H1 (cell line): ENCODE measurements around the gene ZNF212. TPM values are rescaled to one million over a fixed set of nuclear protein-coding genes. Genes with fewer than 3 reads are reported as not detected.

Experiments used
- CTCF ChIA-PET: fragments of 300-600 bp; sonication (Branson Sonifier 250); formaldehyde crosslinking; loops from one replicate; lab custom pipeline; 2021; ENCODE audit not compliant: partially characterized antibody; lab: Charles Lee
- POLR2A ChIA-PET: fragments of 300-600 bp; sonication (Branson Sonifier 250); formaldehyde crosslinking; loops from one replicate; lab custom pipeline; 2021; ENCODE audit warnings: inconsistent platforms; ENCODE audit not compliant: partially characterized antibody; lab: Charles Lee
- DNase-seq, 2 experiments: peaks; one replicate each; pipeline versions ENCODE4 v3.0.0 to v3.0.0-alpha.2; 2010 to 2022; ENCODE audit warnings: low spot score in 2 of 2, low read depth in 1 of 2, mixed read lengths in 1 of 2
- FAIRE-seq: peaks from 2 replicates; lab custom pipeline; 2011; peaks lifted over from hg19 to GRCh38; lab: Jason Lieb, UNC
- H2AFZ ChIP-seq: 2 replicates; pipeline ENCODE4 v1.8.1; 2012; ENCODE audit warnings: low read length, inconsistent platforms
- H2AK5ac ChIP-seq: 2 replicates; pipeline ENCODE4 v1.6.1; 2013; ENCODE audit warnings: low read depth, low read length
- H2BK120ac ChIP-seq: replicated peaks from 2 replicates; pipeline ENCODE3; 2013; ENCODE audit warnings: low read depth, low read length, inconsistent platforms
- H2BK12ac ChIP-seq: 2 replicates; pipeline ENCODE4 v1.6.1; 2013; ENCODE audit warnings: low read depth, low read length
- H2BK15ac ChIP-seq: 2 replicates; pipeline ENCODE4 v1.6.1; 2013; ENCODE audit warnings: low read length
- H2BK20ac ChIP-seq: 2 replicates; pipeline ENCODE4 v1.6.1; 2013; ENCODE audit warnings: low read length
- H2BK5ac ChIP-seq: 2 replicates; pipeline ENCODE4 v1.6.1; 2013; ENCODE audit warnings: low read depth, low read length
- H3K14ac ChIP-seq: 2 replicates; pipeline ENCODE4 v1.6.1; 2013; ENCODE audit warnings: inconsistent platforms; ENCODE audit not compliant: insufficient read length
- H3K18ac ChIP-seq: 2 replicates; pipeline ENCODE4 v1.6.1; 2013; ENCODE audit warnings: low read length; ENCODE audit errors: extremely low read depth
- H3K23ac ChIP-seq: 2 replicates; pipeline ENCODE4 v1.6.1; 2013; ENCODE audit warnings: inconsistent platforms; ENCODE audit not compliant: insufficient read length
- H3K23me2 ChIP-seq: 2 replicates; pipeline ENCODE4 v1.6.1; 2013; ENCODE audit warnings: low read depth, low read length
- H3K27ac ChIP-seq: 2 replicates; pipeline ENCODE4 v1.6.1; 2011; ENCODE audit warnings: low read depth, low read length, inconsistent platforms
- H3K27me3 ChIP-seq, 4 experiments: replicated peaks in 1 of 4; 1 replicate in 1 of 4; 2 replicates in 3 of 4; pipeline versions ENCODE4 v1.6.1 to v1.8.1; 2011 to 2013; ENCODE audit warnings: low read length in 3 of 4, mild to moderate bottlenecking in 3 of 4, inconsistent platforms in 2 of 4, mixed read lengths in 2 of 4, moderate library complexity in 1 of 4; ENCODE audit not compliant: control insufficient read depth in 3 of 4, insufficient read depth in 3 of 4; ENCODE audit errors: extremely low read depth in 1 of 4
- H3K36me3 ChIP-seq, 4 experiments: 2 replicates each; pipeline versions ENCODE4 v1.6.1 to v1.8.1; 2011 to 2013; ENCODE audit warnings: mild to moderate bottlenecking in 4 of 4, low read length in 3 of 4, moderate library complexity in 2 of 4, control low read depth in 1 of 4, inconsistent platforms in 1 of 4; ENCODE audit not compliant: insufficient read depth in 4 of 4, control insufficient read depth in 2 of 4
- H3K4ac ChIP-seq: replicated peaks from 2 replicates; pipeline ENCODE3; 2013; ENCODE audit warnings: low read length, low read depth, mixed read lengths, inconsistent platforms; ENCODE audit not compliant: insufficient read length
- H3K4me1 ChIP-seq, 4 experiments: replicated peaks in 1 of 4; 1 replicate in 1 of 4; 2 replicates in 3 of 4; pipeline versions ENCODE4 v1.6.1 to v1.8.1; 2011 to 2013; ENCODE audit warnings: low read length in 3 of 4, inconsistent platforms in 2 of 4, mixed read lengths in 1 of 4; ENCODE audit not compliant: insufficient read depth in 4 of 4, control insufficient read depth in 3 of 4
- H3K4me2 ChIP-seq, 2 experiments: 2 replicates each; pipeline versions ENCODE4 v1.6.1 to v1.8.1; 2011 to 2013; ENCODE audit warnings: low read depth in 2 of 2, low read length in 2 of 2, control low read depth in 1 of 2, inconsistent platforms in 1 of 2, mild to moderate bottlenecking in 1 of 2; ENCODE audit not compliant: insufficient read depth in 1 of 2
- H3K4me3 ChIP-seq, 4 experiments: fragments of 200-600, 300-600 bp in 1 of 4; sonication (generic), shearing (Covaris generic), sonication (Bioruptor Twin) in 1 of 4; 2 replicates each; pipeline versions ENCODE4 v1.5.1 to v1.8.1; 2011 to 2016; ENCODE audit warnings: low read length in 4 of 4, low read depth in 3 of 4, control low read depth in 2 of 4, inconsistent platforms in 2 of 4, mild to moderate bottlenecking in 2 of 4, mixed read lengths in 1 of 4, moderate library complexity in 1 of 4; ENCODE audit not compliant: insufficient read depth in 2 of 4; ENCODE audit errors: extremely low read depth in 1 of 4
- H3K56ac ChIP-seq: replicated peaks from 2 replicates; pipeline ENCODE3; 2013; ENCODE audit warnings: low read depth, mild to moderate bottlenecking, mixed read lengths, low read length, inconsistent platforms; ENCODE audit not compliant: insufficient read length
- H3K79me1 ChIP-seq: 2 replicates; pipeline ENCODE4 v1.6.1; 2013; ENCODE audit warnings: low read depth, low read length, control low read depth
- H3K79me2 ChIP-seq, 2 experiments: 2 replicates each; pipeline versions ENCODE4 v1.6.1 to v1.8.1; 2012 to 2013; ENCODE audit warnings: low read length in 2 of 2, mild to moderate bottlenecking in 2 of 2, inconsistent platforms in 1 of 2; ENCODE audit not compliant: insufficient read depth in 2 of 2, control insufficient read depth in 1 of 2
- H3K9ac ChIP-seq, 4 experiments: replicated peaks in 1 of 4; 1 replicate in 1 of 4; 2 replicates in 3 of 4; pipeline versions ENCODE4 v1.6.1 to v1.8.1; 2011 to 2013; ENCODE audit warnings: low read depth in 3 of 4, low read length in 3 of 4, control low read depth in 2 of 4, mild to moderate bottlenecking in 2 of 4, moderate library complexity in 2 of 4, inconsistent platforms in 1 of 4; ENCODE audit errors: extremely low read depth in 1 of 4
- H3K9me3 ChIP-seq, 2 experiments: 2 replicates each; pipeline versions ENCODE4 v1.6.1 to v1.8.1; 2012 to 2013; ENCODE audit warnings: mild to moderate bottlenecking in 2 of 2, moderate library complexity in 2 of 2, control low read depth in 1 of 2, inconsistent platforms in 1 of 2, low read depth in 1 of 2, low read length in 1 of 2, mixed read lengths in 1 of 2; ENCODE audit not compliant: insufficient read depth in 2 of 2
- H4K20me1 ChIP-seq, 2 experiments: replicated peaks in 1 of 2; 2 replicates each; pipeline versions ENCODE3 to v1.8.1; 2011 to 2013; ENCODE audit warnings: inconsistent platforms in 2 of 2, low read length in 2 of 2, mild to moderate bottlenecking in 1 of 2; ENCODE audit not compliant: insufficient read depth in 2 of 2, control insufficient read depth in 1 of 2
- H4K5ac ChIP-seq: 2 replicates; pipeline ENCODE4 v1.6.1; 2013; ENCODE audit warnings: low read length, low read depth, mixed read lengths, inconsistent platforms; ENCODE audit not compliant: insufficient read length
- H4K8ac ChIP-seq: 2 replicates; pipeline ENCODE4 v1.8.0; 2013; ENCODE audit warnings: mild to moderate bottlenecking, moderate library complexity, low read length, inconsistent platforms; ENCODE audit not compliant: insufficient read depth; ENCODE audit errors: extremely low read depth
- H4K91ac ChIP-seq: replicated peaks from 2 replicates; pipeline ENCODE3; 2013; ENCODE audit warnings: low read length, mixed read lengths, inconsistent platforms; ENCODE audit not compliant: insufficient read length
- EZH2 ChIP-seq: fragments of 200-600 bp; sonication (generic); IDR thresholded peaks from 2 replicates; pipeline ENCODE4 v1.7.1; 2012; ENCODE audit warnings: low read depth, mild to moderate bottlenecking, moderate library complexity, low read length, inconsistent platforms; ENCODE audit not compliant: severe bottlenecking
- KDM4A ChIP-seq: IDR thresholded peaks from one replicate; pipeline ENCODE4 v1.7.1; 2012; ENCODE audit warnings: low read depth, mild to moderate bottlenecking, moderate library complexity, low read length, inconsistent platforms; ENCODE audit not compliant: severe bottlenecking
- RAD21 ChIP-seq, 2 experiments: IDR thresholded peaks in 1 of 2; conservative IDR thresholded peaks in 1 of 2; 2 replicates each; pipeline ENCODE4 v1.6.1; 2011; ENCODE audit warnings: low read depth in 2 of 2, low read length in 2 of 2, improper control_type of control experiment in 1 of 2, inconsistent platforms in 1 of 2, mild to moderate bottlenecking in 1 of 2, moderate library complexity in 1 of 2
- RBBP5 ChIP-seq: IDR thresholded peaks from 2 replicates; pipeline ENCODE4 v1.7.1; 2012; ENCODE audit warnings: low read depth, mild to moderate bottlenecking, inconsistent platforms, low read length, moderate library complexity, borderline replicate concordance
- SIX5 ChIP-seq: IDR thresholded peaks from 2 replicates; pipeline ENCODE4 v1.6.1; 2011; ENCODE audit warnings: mild to moderate bottlenecking, low read depth, low read length
- SP4 ChIP-seq: IDR thresholded peaks from 2 replicates; pipeline ENCODE4 v1.6.1; 2012; ENCODE audit warnings: low read length, inconsistent platforms
- SRF ChIP-seq: IDR thresholded peaks from 2 replicates; pipeline ENCODE4 v1.6.1; 2011; ENCODE audit warnings: mild to moderate bottlenecking, low read depth, low read length, moderate library complexity
- TEAD4 ChIP-seq: IDR thresholded peaks from 2 replicates; pipeline ENCODE4 v1.6.1; 2012; ENCODE audit warnings: low read depth, low read length, inconsistent platforms, mixed read lengths
- WGBS, 2 experiments: shearing (Covaris generic) in 1 of 2; methylation state at CpG; one replicate each; pipeline versions ENCODE4 v1.1.6 to v1.1.7; 2013 to 2015; ENCODE audit warnings: low lambda C conversion rate in 2 of 2, mixed read lengths in 2 of 2, inconsistent platforms in 1 of 2, low coverage in 1 of 2, missing lambda C conversion rate in 1 of 2; ENCODE audit not compliant: insufficient replicate concordance in 2 of 2, insufficient coverage in 1 of 2, insufficient read length in 1 of 2; ENCODE audit errors: extremely low coverage in 1 of 2, missing lambda C conversion rate in 1 of 2; 5-methylcytosine and 5-hydroxymethylcytosine counted together
- long read RNA-seq, 2 experiments: library from RNA in 1 of 2; library from capped mRNA in 1 of 2; stranded (forward); transcript quantifications; one replicate each; pipeline ENCODE4 v2.0.0, GENCODE V29; 2021; ENCODE audit warnings: inconsistent platforms in 1 of 2
- polyA minus RNA-seq, 3 experiments: library from RNA; depleted of rRNA, polyadenylated mRNA; stranded (reverse); fragments of >200 nt; gene quantifications; 1 replicate in 2 of 3; 2 replicates in 1 of 3; pipeline ENCODE4 v1.2.3, GENCODE V29; 2011
- polyA plus RNA-seq, 7 experiments: library from polyadenylated mRNA; depleted of rRNA in 3 of 7; stranded (reverse) in 5 of 7; unstranded in 2 of 7; fragments of >200 nt in 5 of 7; fragments of 200-250 nt in 2 of 7; gene quantifications; 1 replicate in 5 of 7; 2 replicates in 1 of 7; 4 replicates in 1 of 7; pipeline versions ENCODE4 v1.2.1 to v1.2.3, GENCODE V29; 2011 to 2013; ENCODE audit warnings: missing spikeins in 2 of 7, mixed read lengths in 2 of 7
- total RNA-seq: library from RNA; stranded (reverse); fragmentation: NEBNext Ultra II Directional; extraction: Animal tissue kit (Norgen Biotek cat#: 25700); gene quantifications from 2 replicates; pipeline ENCODE4 v1.2.1, GENCODE V29; 2021

ZNF212 gene
- total RNA-seq = 19.3 and 20.1 TPM in 2 replicates
- polyA plus RNA-seq (2011; rRNA removed) = 6.7 and 9.1 TPM in 2 replicates
- polyA plus RNA-seq (2011; cell fraction: cytosol; rRNA removed) = 10.7 TPM
- 13.6 TPM for polyA plus RNA-seq (2011; cell fraction: nucleus; rRNA removed)
- polyA plus RNA-seq (2012, experiment 1 of 2) = 13.3 to 16.9 TPM (median 14.4 TPM) in 4 replicates
- polyA plus RNA-seq (2012, experiment 2 of 2) = 8.3 TPM
- 7.2 TPM for polyA plus RNA-seq (2013, experiment 1 of 2)
- 7.1 TPM for polyA plus RNA-seq (2013, experiment 2 of 2)
- 6.1 and 8.2 TPM in 2 replicates for polyA minus RNA-seq (2011; rRNA and poly(A)+ RNA removed)
- polyA minus RNA-seq (2011; cell fraction: cytosol; rRNA and poly(A)+ RNA removed) = 7.0 TPM
- polyA minus RNA-seq (2011; cell fraction: nucleus; rRNA and poly(A)+ RNA removed) = 9.7 TPM
- long read RNA-seq, experiment 1, partial matches to known transcripts = 3 of 12 reads
- long read RNA-seq, experiment 1, other reads (novel, unspliced or antisense) = 9 of 12 reads
- long read RNA-seq, experiment 2, partial matches to known transcripts = 0 of 6 reads
- long read RNA-seq, experiment 2, other reads (novel, unspliced or antisense) = 5 of 6 reads

DNA sequence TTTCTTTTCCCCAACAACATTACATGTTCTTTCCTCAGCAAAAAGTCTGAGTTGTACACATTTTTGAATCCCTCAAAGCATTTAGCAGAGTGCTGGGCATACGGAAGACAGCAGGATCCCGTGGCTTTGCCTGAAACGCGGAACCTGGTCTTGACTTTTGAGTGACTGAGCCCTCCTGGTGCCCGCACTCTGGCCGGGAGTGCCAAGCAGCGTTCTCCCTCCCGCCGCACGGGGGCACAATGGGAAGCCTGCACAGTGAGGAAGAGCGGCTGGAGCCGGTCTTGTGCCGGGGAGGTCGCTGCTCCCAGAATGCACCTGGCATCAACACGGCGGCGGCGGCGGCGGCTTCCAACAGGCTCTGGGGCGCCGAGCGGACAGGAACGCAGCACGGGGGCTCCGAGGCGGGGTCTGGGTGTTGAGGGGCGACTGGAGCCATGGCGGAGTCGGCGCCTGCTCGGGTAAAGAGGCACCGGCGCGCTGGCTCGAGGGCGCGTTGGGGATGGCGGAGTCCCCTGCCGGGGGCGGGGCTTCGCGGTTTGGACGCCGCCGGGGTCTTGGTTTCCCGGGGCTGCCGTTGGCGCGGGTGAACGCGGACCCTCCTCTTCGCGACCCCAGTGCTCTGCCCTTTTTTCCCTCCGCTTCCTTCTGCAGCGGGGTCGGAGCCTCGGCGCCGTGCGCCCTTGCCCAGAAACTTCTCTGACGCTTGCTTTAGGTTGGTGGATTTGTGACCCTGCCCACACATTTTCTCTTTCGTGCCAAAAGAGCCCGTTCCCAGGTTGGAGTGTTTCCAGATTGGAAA is at the start of gene ZNF212:
TSS of gene ZNF212 (plus strand) at position 307 of the 799 bp plus-strand sequence. CDS start at position 435, 128 bp downstream.
- WGBS, 2 experiments = 2% methylated on average over 47 of the region's 64 CpGs; no CpG with 5 or more reads in 1 of the 2 experiments
- Histone ChIP-seq H2BK120ac (no peak within 1 kb of the TSS), H3K36me3 (no peaks in the 10 kb centered on the region; a peak in 1 of 8 replicates), H3K79me1 (peaks cover 4% of the 10 kb centered on the region; the same call in 1 of the 2 replicates), H3K4me1 (peaks cover 0 to 5% (median 2%) of the 10 kb centered on the region in 4 experiments; a peak in 2 of 7 replicates), H3K56ac (peak within 1 kb of the TSS; percentile 57), H4K5ac (peak within 1 kb of the TSS; percentile 83), H3K18ac (peak within 1 kb of the TSS; percentile 90), H3K23ac (no peak within 1 kb of the TSS), H3K4me3 (peak within 1 kb of the TSS; percentile 63 to 98 (median 96)), H4K8ac (peak within 1 kb of the TSS; percentile 96; the same call in 1 of the 2 replicates), H4K20me1 (peaks cover 0 to under 1% of the 10 kb centered on the region in 2 experiments), H2BK5ac (0 out of 2 replicates have a peak within 1 kb of the TSS, but pooled peaks have one; percentile 35), H2BK12ac (no peak within 1 kb of the TSS), H2BK15ac (peak within 1 kb of the TSS; percentile 65; the same call in 1 of the 2 replicates), H4K91ac (no peak within 1 kb of the TSS), H3K4me2 (peak within 1 kb of the TSS; percentile 76 to 96), H3K27me3 (peaks cover 0 to 1% (median 0%) of the 10 kb centered on the region in 4 experiments; a peak in 1 of 7 replicates), H3K4ac (peak within 1 kb of the TSS; percentile 69), H2AK5ac (no peak within 1 kb of the TSS), H3K9ac (peak within 1 kb of the TSS; percentile 84 to 98 (median 87)), H3K79me2 (peaks cover 0 to 31% of the 10 kb centered on the region in 2 experiments; a peak in 3 of 4 replicates), H3K9me3 (no peaks in the 10 kb centered on the region), H3K23me2 (no peaks in the 10 kb centered on the region; the same call in 1 of the 2 replicates), H3K14ac (no peak within 1 kb of the TSS), H2BK20ac (no peak within 1 kb of the TSS), H2AFZ (peak within 1 kb of the TSS; percentile 96), H3K27ac (peak within 1 kb of the TSS; percentile 75)
- ChIA-PET POLR2A (interaction anchor here (0.7 to 1.3 kb wide), 3 partner anchors 10 to 56 kb away, joined by 3 to 7 read pairs (median 7); partner anchors contain the start of gene ZNF783), CTCF (interaction anchor here (0.6 to 1.0 kb wide), 5 partner anchors 9 to 80 kb away, joined by 3 to 4 read pairs (median 3); no protein-coding TSS in a partner anchor)
- DNase-seq = peak; percentile 64 to 92
- FAIRE-seq = no peak
- peak; percentile 76 for TF ChIP-seq KDM4A
- TF ChIP-seq RBBP5 = peak; percentile 99
- TF ChIP-seq SRF = no peak
- TF ChIP-seq SP4 = no peak
- TF ChIP-seq RAD21 (IDR thresholded peaks at IDR 0.05 in 1 of 2, conservative IDR thresholded peaks at IDR 0.05 in 1 of 2; ENCODE audit: low read depth in 2 of 2, low read length in 2 of 2) = peak; percentile 52 to 60
- peak; percentile 30; the same call in 1 of the 2 replicates for TF ChIP-seq TEAD4
- TF ChIP-seq SIX5 = no peak
- no peak for TF ChIP-seq EZH2
